H1 (cell line): ENCODE data around the gene CHSY3. TPM values are rescaled to one million over a fixed set of nuclear protein-coding genes. Genes with fewer than 3 reads are reported as not detected.

Experiments used
- CTCF ChIA-PET: fragments of 300-600 bp; sonication (Branson Sonifier 250); formaldehyde crosslinking; loops from one replicate; lab custom pipeline; 2021; ENCODE audit not compliant: partially characterized antibody; lab: Charles Lee
- POLR2A ChIA-PET: fragments of 300-600 bp; sonication (Branson Sonifier 250); formaldehyde crosslinking; loops from one replicate; lab custom pipeline; 2021; ENCODE audit warnings: inconsistent platforms; ENCODE audit not compliant: partially characterized antibody; lab: Charles Lee
- DNase-seq, 2 experiments: peaks; one replicate each; pipeline versions ENCODE4 v3.0.0 to v3.0.0-alpha.2; 2010 to 2022; ENCODE audit warnings: low spot score in 2 of 2, low read depth in 1 of 2, mixed read lengths in 1 of 2
- FAIRE-seq: peaks from 2 replicates; lab custom pipeline; 2011; peaks lifted over from hg19 to GRCh38; lab: Jason Lieb, UNC
- H2AFZ ChIP-seq: 2 replicates; pipeline ENCODE4 v1.8.1; 2012; ENCODE audit warnings: low read length, inconsistent platforms
- H2AK5ac ChIP-seq: 2 replicates; pipeline ENCODE4 v1.6.1; 2013; ENCODE audit warnings: low read depth, low read length
- H2BK120ac ChIP-seq: replicated peaks from 2 replicates; pipeline ENCODE3; 2013; ENCODE audit warnings: low read depth, low read length, inconsistent platforms
- H2BK12ac ChIP-seq: 2 replicates; pipeline ENCODE4 v1.6.1; 2013; ENCODE audit warnings: low read depth, low read length
- H2BK15ac ChIP-seq: 2 replicates; pipeline ENCODE4 v1.6.1; 2013; ENCODE audit warnings: low read length
- H2BK20ac ChIP-seq: 2 replicates; pipeline ENCODE4 v1.6.1; 2013; ENCODE audit warnings: low read length
- H2BK5ac ChIP-seq: 2 replicates; pipeline ENCODE4 v1.6.1; 2013; ENCODE audit warnings: low read depth, low read length
- H3K14ac ChIP-seq: 2 replicates; pipeline ENCODE4 v1.6.1; 2013; ENCODE audit warnings: inconsistent platforms; ENCODE audit not compliant: insufficient read length
- H3K18ac ChIP-seq: 2 replicates; pipeline ENCODE4 v1.6.1; 2013; ENCODE audit warnings: low read length; ENCODE audit errors: extremely low read depth
- H3K23ac ChIP-seq: 2 replicates; pipeline ENCODE4 v1.6.1; 2013; ENCODE audit warnings: inconsistent platforms; ENCODE audit not compliant: insufficient read length
- H3K23me2 ChIP-seq: 2 replicates; pipeline ENCODE4 v1.6.1; 2013; ENCODE audit warnings: low read depth, low read length
- H3K27ac ChIP-seq: 2 replicates; pipeline ENCODE4 v1.6.1; 2011; ENCODE audit warnings: low read depth, low read length, inconsistent platforms
- H3K27me3 ChIP-seq, 4 experiments: replicated peaks in 1 of 4; 1 replicate in 1 of 4; 2 replicates in 3 of 4; pipeline versions ENCODE4 v1.6.1 to v1.8.1; 2011 to 2013; ENCODE audit warnings: low read length in 3 of 4, mild to moderate bottlenecking in 3 of 4, inconsistent platforms in 2 of 4, mixed read lengths in 2 of 4, moderate library complexity in 1 of 4; ENCODE audit not compliant: control insufficient read depth in 3 of 4, insufficient read depth in 3 of 4; ENCODE audit errors: extremely low read depth in 1 of 4
- H3K36me3 ChIP-seq, 4 experiments: 2 replicates each; pipeline versions ENCODE4 v1.6.1 to v1.8.1; 2011 to 2013; ENCODE audit warnings: mild to moderate bottlenecking in 4 of 4, low read length in 3 of 4, moderate library complexity in 2 of 4, control low read depth in 1 of 4, inconsistent platforms in 1 of 4; ENCODE audit not compliant: insufficient read depth in 4 of 4, control insufficient read depth in 2 of 4
- H3K4ac ChIP-seq: replicated peaks from 2 replicates; pipeline ENCODE3; 2013; ENCODE audit warnings: low read length, low read depth, mixed read lengths, inconsistent platforms; ENCODE audit not compliant: insufficient read length
- H3K4me1 ChIP-seq, 4 experiments: replicated peaks in 1 of 4; 1 replicate in 1 of 4; 2 replicates in 3 of 4; pipeline versions ENCODE4 v1.6.1 to v1.8.1; 2011 to 2013; ENCODE audit warnings: low read length in 3 of 4, inconsistent platforms in 2 of 4, mixed read lengths in 1 of 4; ENCODE audit not compliant: insufficient read depth in 4 of 4, control insufficient read depth in 3 of 4
- H3K4me2 ChIP-seq, 2 experiments: 2 replicates each; pipeline versions ENCODE4 v1.6.1 to v1.8.1; 2011 to 2013; ENCODE audit warnings: low read depth in 2 of 2, low read length in 2 of 2, control low read depth in 1 of 2, inconsistent platforms in 1 of 2, mild to moderate bottlenecking in 1 of 2; ENCODE audit not compliant: insufficient read depth in 1 of 2
- H3K4me3 ChIP-seq, 4 experiments: fragments of 200-600, 300-600 bp in 1 of 4; sonication (generic), shearing (Covaris generic), sonication (Bioruptor Twin) in 1 of 4; 2 replicates each; pipeline versions ENCODE4 v1.5.1 to v1.8.1; 2011 to 2016; ENCODE audit warnings: low read length in 4 of 4, low read depth in 3 of 4, control low read depth in 2 of 4, inconsistent platforms in 2 of 4, mild to moderate bottlenecking in 2 of 4, mixed read lengths in 1 of 4, moderate library complexity in 1 of 4; ENCODE audit not compliant: insufficient read depth in 2 of 4; ENCODE audit errors: extremely low read depth in 1 of 4
- H3K56ac ChIP-seq: replicated peaks from 2 replicates; pipeline ENCODE3; 2013; ENCODE audit warnings: low read depth, mild to moderate bottlenecking, mixed read lengths, low read length, inconsistent platforms; ENCODE audit not compliant: insufficient read length
- H3K79me1 ChIP-seq: 2 replicates; pipeline ENCODE4 v1.6.1; 2013; ENCODE audit warnings: low read depth, low read length, control low read depth
- H3K79me2 ChIP-seq, 2 experiments: 2 replicates each; pipeline versions ENCODE4 v1.6.1 to v1.8.1; 2012 to 2013; ENCODE audit warnings: low read length in 2 of 2, mild to moderate bottlenecking in 2 of 2, inconsistent platforms in 1 of 2; ENCODE audit not compliant: insufficient read depth in 2 of 2, control insufficient read depth in 1 of 2
- H3K9ac ChIP-seq, 4 experiments: replicated peaks in 1 of 4; 1 replicate in 1 of 4; 2 replicates in 3 of 4; pipeline versions ENCODE4 v1.6.1 to v1.8.1; 2011 to 2013; ENCODE audit warnings: low read depth in 3 of 4, low read length in 3 of 4, control low read depth in 2 of 4, mild to moderate bottlenecking in 2 of 4, moderate library complexity in 2 of 4, inconsistent platforms in 1 of 4; ENCODE audit errors: extremely low read depth in 1 of 4
- H3K9me3 ChIP-seq, 2 experiments: 2 replicates each; pipeline versions ENCODE4 v1.6.1 to v1.8.1; 2012 to 2013; ENCODE audit warnings: mild to moderate bottlenecking in 2 of 2, moderate library complexity in 2 of 2, control low read depth in 1 of 2, inconsistent platforms in 1 of 2, low read depth in 1 of 2, low read length in 1 of 2, mixed read lengths in 1 of 2; ENCODE audit not compliant: insufficient read depth in 2 of 2
- H4K20me1 ChIP-seq, 2 experiments: replicated peaks in 1 of 2; 2 replicates each; pipeline versions ENCODE3 to v1.8.1; 2011 to 2013; ENCODE audit warnings: inconsistent platforms in 2 of 2, low read length in 2 of 2, mild to moderate bottlenecking in 1 of 2; ENCODE audit not compliant: insufficient read depth in 2 of 2, control insufficient read depth in 1 of 2
- H4K5ac ChIP-seq: 2 replicates; pipeline ENCODE4 v1.6.1; 2013; ENCODE audit warnings: low read length, low read depth, mixed read lengths, inconsistent platforms; ENCODE audit not compliant: insufficient read length
- H4K8ac ChIP-seq: 2 replicates; pipeline ENCODE4 v1.8.0; 2013; ENCODE audit warnings: mild to moderate bottlenecking, moderate library complexity, low read length, inconsistent platforms; ENCODE audit not compliant: insufficient read depth; ENCODE audit errors: extremely low read depth
- H4K91ac ChIP-seq: replicated peaks from 2 replicates; pipeline ENCODE3; 2013; ENCODE audit warnings: low read length, mixed read lengths, inconsistent platforms; ENCODE audit not compliant: insufficient read length
- ASH2L ChIP-seq: fragments of 200-600, 300-600 bp; sonication (generic); IDR thresholded peaks from one replicate; pipeline ENCODE4 v1.7.1; 2017; ENCODE audit warnings: low read length
- CBX5 ChIP-seq: fragments of 300-800, 300-1000 bp; sonication (generic); IDR thresholded peaks from 2 replicates; pipeline ENCODE4 v1.7.1; 2016; ENCODE audit warnings: antibody characterized with exemption, low read length, low read depth
- GABPA ChIP-seq: IDR thresholded peaks from 2 replicates; pipeline ENCODE4 v1.6.1; 2011; ENCODE audit warnings: mild to moderate bottlenecking, low read length, moderate library complexity, borderline replicate concordance; ENCODE audit not compliant: insufficient read depth
- HDAC6 ChIP-seq: IDR thresholded peaks from one replicate; pipeline ENCODE4 v1.7.1; 2012; ENCODE audit warnings: low read depth, mild to moderate bottlenecking, inconsistent platforms, low read length, moderate library complexity
- KDM4A ChIP-seq: IDR thresholded peaks from one replicate; pipeline ENCODE4 v1.7.1; 2012; ENCODE audit warnings: low read depth, mild to moderate bottlenecking, moderate library complexity, low read length, inconsistent platforms; ENCODE audit not compliant: severe bottlenecking
- PHF8 ChIP-seq: fragments of 200-600 bp; sonication (generic); conservative IDR thresholded peaks from 2 replicates; pipeline ENCODE4 v1.7.1; 2012; ENCODE audit warnings: low read depth, mild to moderate bottlenecking, inconsistent platforms, low read length, moderate library complexity
- SIN3A ChIP-seq, 2 experiments: IDR thresholded peaks in 1 of 2; conservative IDR thresholded peaks in 1 of 2; 2 replicates each; pipeline ENCODE4 v1.6.1; 2011 to 2012; ENCODE audit warnings: low read length in 2 of 2, improper control_type of control experiment in 1 of 2, low read depth in 1 of 2, mild to moderate bottlenecking in 1 of 2
- SIRT6 ChIP-seq: IDR thresholded peaks from one replicate; pipeline ENCODE4 v1.7.1; 2012; ENCODE audit warnings: low read length, inconsistent platforms
- TAF1 ChIP-seq: IDR thresholded peaks from 2 replicates; pipeline ENCODE4 v1.6.1; 2011; ENCODE audit warnings: mild to moderate bottlenecking, low read depth, low read length
- WGBS, 2 experiments: shearing (Covaris generic) in 1 of 2; methylation state at CpG; one replicate each; pipeline versions ENCODE4 v1.1.6 to v1.1.7; 2013 to 2015; ENCODE audit warnings: low lambda C conversion rate in 2 of 2, mixed read lengths in 2 of 2, inconsistent platforms in 1 of 2, low coverage in 1 of 2, missing lambda C conversion rate in 1 of 2; ENCODE audit not compliant: insufficient replicate concordance in 2 of 2, insufficient coverage in 1 of 2, insufficient read length in 1 of 2; ENCODE audit errors: extremely low coverage in 1 of 2, missing lambda C conversion rate in 1 of 2; 5-methylcytosine and 5-hydroxymethylcytosine counted together
- long read RNA-seq, 2 experiments: library from RNA in 1 of 2; library from capped mRNA in 1 of 2; stranded (forward); transcript quantifications; one replicate each; pipeline ENCODE4 v2.0.0, GENCODE V29; 2021; ENCODE audit warnings: inconsistent platforms in 1 of 2
- polyA minus RNA-seq, 3 experiments: library from RNA; depleted of rRNA, polyadenylated mRNA; stranded (reverse); fragments of >200 nt; gene quantifications; 1 replicate in 2 of 3; 2 replicates in 1 of 3; pipeline ENCODE4 v1.2.3, GENCODE V29; 2011
- polyA plus RNA-seq, 7 experiments: library from polyadenylated mRNA; depleted of rRNA in 3 of 7; stranded (reverse) in 5 of 7; unstranded in 2 of 7; fragments of >200 nt in 5 of 7; fragments of 200-250 nt in 2 of 7; gene quantifications; 1 replicate in 5 of 7; 2 replicates in 1 of 7; 4 replicates in 1 of 7; pipeline versions ENCODE4 v1.2.1 to v1.2.3, GENCODE V29; 2011 to 2013; ENCODE audit warnings: missing spikeins in 2 of 7, mixed read lengths in 2 of 7
- total RNA-seq: library from RNA; stranded (reverse); fragmentation: NEBNext Ultra II Directional; extraction: Animal tissue kit (Norgen Biotek cat#: 25700); gene quantifications from 2 replicates; pipeline ENCODE4 v1.2.1, GENCODE V29; 2021

Gene CHSY3
- total RNA-seq, result 1.4 and 1.8 TPM in 2 replicates
- polyA plus RNA-seq (2011; rRNA removed), result 0.24 and 0.28 TPM in 2 replicates
- 0.31 TPM for polyA plus RNA-seq (2011; cell fraction: cytosol; rRNA removed)
- 0.50 TPM for polyA plus RNA-seq (2011; cell fraction: nucleus; rRNA removed)
- polyA plus RNA-seq (2012, experiment 1 of 2), result 0.38 to 0.93 TPM (median 0.70 TPM) in 4 replicates
- polyA plus RNA-seq (2012, experiment 2 of 2), result 0.16 TPM
- polyA plus RNA-seq (2013, experiment 1 of 2), result 1.3 TPM
- 1.3 TPM for polyA plus RNA-seq (2013, experiment 2 of 2)
- 0.66 and 1.0 TPM in 2 replicates for polyA minus RNA-seq (2011; rRNA and poly(A)+ RNA removed)
- 0.66 TPM for polyA minus RNA-seq (2011; cell fraction: cytosol; rRNA and poly(A)+ RNA removed)
- 2.3 TPM for polyA minus RNA-seq (2011; cell fraction: nucleus; rRNA and poly(A)+ RNA removed)
- long read RNA-seq, experiment 1, partial matches to known transcripts, result 0 of 3 reads
- long read RNA-seq, experiment 1, other reads (novel, unspliced or antisense), result 3 of 3 reads
- long read RNA-seq, experiment 2, partial matches to known transcripts, result 0 of 1 reads
- long read RNA-seq, experiment 2, other reads (novel, unspliced or antisense), result 1 of 1 reads

- Histone ChIP-seq H3K27ac (no peak within 1 kb of the TSS), H4K5ac (peak within 1 kb of the TSS; percentile 30), H3K23me2 (peaks cover 25% of the 10 kb centered on the region), H2AK5ac (no peak within 1 kb of the TSS), H3K23ac (no peak within 1 kb of the TSS), H3K36me3 (no peaks in the 10 kb centered on the region), H2BK12ac (peak within 1 kb of the TSS; percentile 84; the same call in 1 of the 2 replicates), H3K4me3 (peak within 1 kb of the TSS; percentile 61 to 80 (median 73)), H3K56ac (no peak within 1 kb of the TSS), H4K91ac (peak within 1 kb of the TSS; percentile 69), H3K79me2 (no peaks in the 10 kb centered on the region), H4K20me1 (no peaks in the 10 kb centered on the region), H3K18ac (peak within 1 kb of the TSS; percentile 95), H2BK5ac (no peak within 1 kb of the TSS), H3K79me1 (no peaks in the 10 kb centered on the region), H2BK120ac (no peak within 1 kb of the TSS), H3K9me3 (no peaks in the 10 kb centered on the region), H2BK15ac (peak within 1 kb of the TSS; percentile 88; the same call in 1 of the 2 replicates), H3K27me3 (peaks cover 1 to 39% (median 28%) of the 10 kb centered on the region in 4 experiments), H3K4me1 (peaks cover 0 to 12% (median 4%) of the 10 kb centered on the region in 4 experiments; a peak in 6 of 7 replicates), H3K14ac (no peak within 1 kb of the TSS), H3K4ac (no peak within 1 kb of the TSS), H2AFZ (peak within 1 kb of the TSS; percentile 60), H3K9ac (peak within 1 kb of the TSS in 2 of 4 experiments; percentile 40 to 71; a peak in 3 of 7 replicates), H4K8ac (peak within 1 kb of the TSS; percentile 84; the same call in 1 of the 2 replicates), H2BK20ac (no peak within 1 kb of the TSS), H3K4me2 (peak within 1 kb of the TSS; percentile 99 to 100)
- DNase-seq (peak; percentile 33 to 82), FAIRE-seq (no peak)
- CTCF ChIA-PET, result interaction anchor here (1.1 kb wide), 2 partner anchors 135 to 238 kb away, joined by 3 read pairs; no protein-coding TSS in a partner anchor
- POLR2A ChIA-PET, result interaction anchor here (0.6 kb wide), 1 partner anchor 447 kb away, joined by 3 read pairs; no protein-coding TSS in a partner anchor
- WGBS, 2 experiments, result 3% methylated on average over 11 of the region's 62 CpGs; no CpG with 5 or more reads in 1 of the 2 experiments
- TF ChIP-seq PHF8 (0 out of 2 replicates have a peak, but pooled peaks have one; percentile 16), TAF1 (peak; percentile 55; the same call in 1 of the 2 replicates), GABPA (no peak), HDAC6 (no peak), SIN3A (conservative IDR thresholded peaks at IDR 0.05 in 1 of 2, IDR thresholded peaks at IDR 0.05 in 1 of 2; ENCODE audit: low read depth in 1 of 2, low read length in 2 of 2) (0 out of 4 replicates have a peak, but pooled peaks of 1 of the 2 experiments have one; percentile 22), KDM4A (peak; percentile 23), ASH2L (no peak), CBX5 (no peak), SIRT6 (no peak)
Measured at GRCh38 chr5:129904102-129904666, at the start of gene CHSY3. TSS of gene CHSY3 (plus strand) at chr5:129904465.
